ENCODE results near the gene YAE1. TPM values are rescaled to one million over a fixed set of nuclear protein-coding genes. Genes with fewer than 3 reads are reported as not detected.

YAE1 gene
- total and polyA plus RNA-seq, 2 of the 8 experiments (the other 6 are each of a cell fraction or from before 2014, with no cell fraction given), result 24.1 to 38.0 TPM

DNA sequence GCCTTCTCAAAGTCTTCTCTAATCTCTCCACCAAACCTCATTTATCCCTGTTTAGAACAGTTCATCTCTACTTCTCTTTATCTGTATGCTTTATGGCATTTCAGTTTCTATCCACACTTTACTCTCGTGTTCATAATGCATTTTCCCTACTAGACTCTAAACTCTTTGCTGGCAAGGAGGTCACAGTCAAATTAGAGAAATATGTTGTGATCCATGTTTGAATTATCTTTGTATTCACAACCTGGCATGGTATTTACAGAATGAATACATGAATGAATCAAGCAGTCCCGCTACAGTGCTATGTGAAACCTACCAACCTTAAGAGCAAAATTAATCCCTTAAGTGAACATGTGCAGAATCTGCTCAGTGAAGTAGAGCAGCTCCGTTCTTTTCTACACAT, 12.8 kb upstream of the YAE1 start (continued):
- TF ChIP-seq GTF2F1 (IDR thresholded peaks at IDR 0.05; ENCODE audit: borderline replicate concordance, low read depth, low read length) (no peak), KDM5A (IDR thresholded peaks at IDR 0.05; ENCODE audit: low read length) (no peak), POLR2A (IDR thresholded peaks at IDR 0.05; ENCODE audit: control extremely low read depth in 1 of 2, low read depth in 2 of 2, low read length in 2 of 2) (no peak)
